GM21723 (cell line): ENCODE measurements around the gene PTS.

Source experiments
- ATAC-seq: cut with Tn5 transposase; IDR thresholded peaks from one replicate; pipeline ENCODE4 v1.9.1; 2021; ENCODE audit warnings: mild to moderate bottlenecking, moderate library complexity; ENCODE audit not compliant: unreplicated experiment

PTS gene

DNA sequence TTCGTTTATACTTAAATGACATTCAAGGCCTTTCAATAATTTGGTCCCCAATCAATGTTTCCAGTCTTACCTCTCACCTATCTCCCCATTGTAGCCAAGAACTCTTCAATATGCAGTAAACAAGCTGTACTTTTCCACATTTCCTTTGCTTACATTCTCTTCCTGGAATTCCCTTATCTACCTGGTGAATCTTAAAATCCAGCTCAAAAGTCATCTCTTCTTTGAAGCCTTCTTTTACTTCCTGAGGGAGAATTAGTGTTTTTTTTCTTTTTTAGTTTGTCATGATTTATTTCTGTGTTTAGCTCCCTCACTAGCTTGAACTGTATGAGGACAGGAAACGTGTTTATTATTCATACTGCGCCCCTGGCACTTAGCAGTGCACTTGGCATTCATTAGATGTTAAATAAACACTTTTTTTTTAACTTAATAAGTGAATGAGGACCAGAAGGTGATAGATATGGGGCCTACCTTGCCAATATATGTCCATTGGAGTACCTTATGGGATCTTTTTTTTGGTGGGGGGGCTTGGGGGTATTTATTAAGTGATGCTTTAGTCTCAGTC lies 4.9 kb upstream of the PTS start:
- ATAC-seq = no peak

DNA sequence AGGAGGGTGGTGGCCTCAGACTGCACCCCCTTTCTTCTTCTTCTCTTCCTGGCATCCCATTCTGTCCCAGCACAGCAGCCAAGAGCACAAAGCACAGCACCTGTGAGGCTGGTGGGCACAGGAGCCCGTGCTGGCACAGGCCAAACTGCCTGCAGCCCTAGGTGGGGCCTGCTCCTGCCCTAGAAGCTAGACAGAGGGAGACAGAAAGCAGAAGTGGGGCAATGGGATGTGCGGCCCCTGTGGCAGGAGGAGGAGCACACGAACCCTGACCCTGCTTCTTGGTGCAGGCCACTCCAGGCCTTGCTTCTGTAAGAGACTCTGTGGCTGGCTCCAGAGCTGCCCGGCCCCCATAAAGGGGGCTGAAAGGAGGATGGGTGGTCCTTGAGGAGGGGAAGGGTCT lies 3.9 kb upstream of the PTS start:
- ATAC-seq = no peak

- no peak for ATAC-seq
These were observed 3.1 kb upstream of the PTS start for GRCh38 chr11:112223121-112223520.

DNA sequence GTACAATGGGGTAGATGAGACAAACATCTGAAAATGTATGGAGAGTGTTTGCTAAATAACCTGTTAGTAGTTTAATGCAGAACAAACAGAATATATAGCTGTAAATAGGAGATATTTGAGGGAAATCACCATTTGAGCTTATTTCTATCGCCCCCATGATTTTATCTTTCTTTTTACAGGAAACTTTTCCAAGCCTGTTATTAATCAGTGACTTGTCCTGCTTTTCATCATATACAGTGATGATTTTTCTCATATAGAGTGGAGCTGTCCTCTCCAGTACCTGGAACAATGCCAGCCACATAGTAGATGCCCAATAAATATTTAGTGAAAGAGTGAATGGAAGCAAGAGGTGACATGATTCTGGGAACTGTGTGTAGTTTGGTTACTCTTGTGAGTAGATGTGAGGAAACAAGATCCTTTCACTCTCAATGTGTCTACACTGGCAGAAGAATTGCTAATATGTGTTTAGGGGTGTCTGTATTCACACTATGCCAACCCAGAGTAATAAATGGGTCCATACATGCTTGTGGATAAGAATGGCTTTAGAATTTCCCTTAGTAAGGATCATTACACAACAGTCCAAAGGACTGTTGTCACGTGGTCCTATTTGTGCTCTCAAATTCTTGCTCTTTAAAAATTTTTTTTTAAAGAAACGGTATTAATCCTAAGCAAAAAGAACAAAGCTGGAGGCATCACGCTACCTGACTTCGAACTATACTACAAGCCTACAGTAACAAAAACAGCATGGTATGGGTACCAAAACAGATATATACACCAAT lies 2.3 kb upstream of the PTS start:
- ATAC-seq = no peak

DNA sequence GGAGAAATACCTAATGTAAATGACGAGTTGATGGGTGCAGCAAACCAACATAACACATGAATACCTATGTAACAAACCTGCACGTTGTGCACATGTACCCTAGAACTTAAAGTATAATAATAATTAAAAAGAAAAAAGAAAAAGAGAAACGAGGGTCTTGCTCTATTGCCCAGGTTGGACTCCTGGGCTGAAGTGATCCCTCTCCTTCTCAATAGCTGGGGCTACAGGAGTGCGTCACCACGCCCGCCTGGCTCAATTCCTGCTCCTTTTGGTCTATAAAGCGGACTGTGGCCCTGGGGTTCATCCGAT lies 521 bp upstream of the PTS start:
- no peak for ATAC-seq

- ATAC-seq = peak; percentile 53
These were observed 688 bp downstream of the PTS start for GRCh38 chr11:112226831-112227401.

DNA sequence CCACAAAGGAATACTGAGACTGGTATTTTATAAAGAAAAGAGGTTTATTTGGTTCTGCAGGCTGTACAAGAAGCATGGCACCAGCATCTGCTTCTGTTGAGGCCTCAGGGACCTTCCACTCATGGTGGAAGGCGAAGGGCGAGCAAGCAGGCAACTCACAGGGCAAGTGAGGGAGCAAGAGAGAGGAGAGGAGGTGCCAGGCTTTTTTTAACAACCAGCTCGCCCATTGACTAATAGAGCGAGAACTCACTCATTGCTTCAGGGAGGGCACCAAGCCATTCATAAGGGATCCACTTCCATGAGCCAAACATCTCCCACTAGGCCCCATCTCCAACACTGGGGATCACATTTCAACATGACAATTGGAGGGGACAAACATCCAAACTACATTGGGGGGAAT lies 1.2 kb downstream of the PTS start:
- no peak for ATAC-seq

- no peak for ATAC-seq
These were observed 2.5 kb downstream of the PTS start for GRCh38 chr11:112228706-112229105.

GRCh38 chr11:112229159-112229558 lies 2.9 kb downstream of the PTS start:
- ATAC-seq = no peak

DNA sequence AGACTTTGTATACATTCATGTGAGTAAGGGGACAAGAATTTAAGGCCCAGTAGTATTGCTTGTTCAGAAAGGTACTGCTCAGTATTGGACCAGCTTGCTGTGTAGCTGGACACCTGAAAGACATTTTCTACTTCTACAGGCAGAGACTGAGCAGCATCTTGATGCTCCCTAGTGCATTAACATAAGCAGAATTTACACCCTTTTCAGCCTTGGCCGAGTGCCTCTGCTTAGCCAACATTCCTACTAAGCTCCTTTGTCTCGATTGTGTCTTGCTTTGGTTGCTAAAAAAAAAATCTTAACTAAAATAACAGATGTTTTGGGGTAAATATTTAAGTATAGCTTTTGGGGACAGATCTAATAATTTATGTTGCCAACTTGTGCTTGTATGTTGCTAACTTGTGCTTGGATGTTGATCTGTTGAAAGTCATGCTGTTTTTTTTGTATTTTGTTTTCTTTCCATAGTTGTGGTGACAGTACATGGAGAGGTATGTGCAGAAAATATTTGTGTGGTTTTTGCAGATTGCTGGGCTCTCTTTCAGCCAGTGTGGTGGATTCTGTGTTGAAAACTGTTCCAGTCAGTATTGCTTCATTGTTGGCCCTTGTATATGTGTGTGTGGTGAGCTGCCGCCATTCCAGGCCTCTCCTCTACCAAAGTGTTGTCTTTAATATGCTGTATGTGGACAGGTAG lies 3.7 kb downstream of the PTS start:
- ATAC-seq = no peak

DNA sequence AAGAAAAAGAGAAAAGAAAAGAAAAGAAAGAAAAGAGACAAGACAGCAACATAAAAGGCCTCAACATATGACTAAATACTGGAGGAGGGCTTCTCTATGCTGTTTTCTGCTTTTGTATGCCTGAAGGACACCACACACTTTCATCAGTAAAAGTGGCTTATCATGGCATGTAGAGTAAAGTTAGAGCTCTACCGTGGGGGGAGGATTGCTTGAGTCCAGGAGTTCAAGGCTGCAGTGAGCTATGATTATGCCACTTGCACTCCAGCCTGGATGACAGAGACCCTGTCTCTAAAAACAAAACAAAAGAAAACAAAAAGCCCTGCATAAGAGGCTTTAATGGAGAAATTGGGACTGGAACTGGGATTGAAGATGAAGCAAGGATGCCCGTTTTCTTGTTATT lies 5.7 kb downstream of the PTS start:
- no peak for ATAC-seq

DNA sequence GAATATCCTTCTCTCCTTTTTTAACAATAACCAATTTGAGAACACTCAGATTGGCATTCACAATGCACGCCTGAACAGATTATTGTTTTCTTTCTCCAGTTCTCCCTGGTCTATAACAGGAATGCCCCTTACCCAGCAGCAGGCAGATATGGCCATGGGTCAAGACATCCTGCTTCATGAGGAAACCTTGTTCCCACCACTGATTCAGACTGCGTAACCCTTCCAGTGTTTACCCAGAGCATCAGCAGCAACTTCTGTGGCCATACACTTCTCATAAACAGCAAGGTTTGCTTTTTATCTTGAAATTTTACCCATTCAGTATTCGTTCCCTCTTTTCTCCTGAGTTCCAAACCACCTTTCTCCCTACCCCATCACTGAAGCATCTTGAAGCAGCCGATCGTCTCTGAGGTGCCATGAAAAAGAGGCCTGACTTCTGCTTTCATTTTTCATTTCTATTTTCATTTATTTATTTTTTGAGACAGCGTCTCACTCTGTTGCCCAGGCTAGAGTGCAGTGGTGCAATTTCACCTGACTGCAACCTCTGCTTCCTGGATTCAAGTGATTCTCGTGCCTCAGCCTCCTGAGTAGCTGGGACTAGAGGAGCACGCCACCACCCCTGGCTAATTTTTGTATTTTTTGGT lies 9.6 kb downstream of the PTS start:
- peak; percentile 78 for ATAC-seq

- ATAC-seq = no peak
These were observed 11.2 kb downstream of the PTS start for GRCh38 chr11:112237451-112237850.

DNA sequence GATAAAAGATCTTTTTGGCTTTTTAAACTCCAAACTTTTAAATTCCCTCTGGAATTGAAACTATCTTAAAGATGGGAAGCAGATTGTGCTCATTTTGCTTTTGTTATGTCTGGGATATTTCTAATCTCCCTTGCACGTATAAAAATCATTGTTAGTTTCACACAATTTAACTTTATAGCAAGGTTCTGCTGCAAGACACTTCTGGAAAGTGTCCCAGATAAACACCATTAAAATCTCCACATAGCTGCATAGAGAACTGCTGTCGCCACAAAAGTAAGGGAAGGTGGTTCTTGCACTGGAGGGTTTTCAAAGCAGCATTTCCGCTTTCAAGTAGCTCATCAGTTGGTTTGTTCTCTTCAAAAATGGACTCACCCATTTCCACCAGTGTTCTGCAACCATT lies 11.8 kb downstream of the PTS start:
- ATAC-seq = no peak

DNA sequence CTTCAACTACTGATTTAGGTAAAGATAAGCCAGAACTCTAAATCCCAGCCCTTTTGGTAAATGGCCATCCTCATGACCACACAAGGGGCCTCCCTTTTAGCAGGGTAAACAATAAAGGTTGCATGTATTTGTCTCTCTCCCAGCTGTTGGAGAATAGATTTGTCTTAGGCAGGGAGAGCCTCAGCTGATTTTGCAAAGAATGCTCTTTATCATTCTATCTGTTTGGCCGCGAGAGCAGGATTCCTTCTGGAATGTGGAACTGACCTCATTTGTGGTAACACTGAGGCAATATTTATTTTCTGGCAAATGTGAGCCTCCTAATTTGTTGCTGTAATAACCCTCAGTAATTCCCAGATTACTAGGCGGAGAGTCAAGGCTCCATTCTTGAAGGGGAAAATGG lies 15.3 kb downstream of the PTS start:
- no peak for ATAC-seq

GRCh38 chr11:112247201-112247600 lies 21.0 kb downstream of the PTS start:
- ATAC-seq = no peak

DNA sequence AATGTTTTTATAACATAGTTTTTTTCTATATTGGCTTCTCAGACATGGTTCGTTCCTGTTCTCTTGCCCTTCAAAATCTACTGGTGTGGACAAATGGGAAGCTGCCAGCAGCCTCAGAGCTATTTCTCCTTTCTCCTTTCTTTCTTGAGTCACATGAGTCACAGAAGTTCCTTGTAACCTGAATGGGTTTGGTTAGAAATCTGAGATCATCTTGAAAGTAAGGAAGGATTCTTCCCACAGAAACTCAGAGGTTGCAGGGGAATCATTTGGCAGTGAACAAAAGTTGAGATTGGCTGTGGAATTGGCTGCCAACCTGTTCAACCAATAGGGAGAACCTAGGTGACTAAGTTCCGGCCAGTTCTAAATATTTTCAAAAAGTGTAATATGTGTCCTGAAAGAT lies 22.0 kb downstream of the PTS start:
- ATAC-seq = no peak

DNA sequence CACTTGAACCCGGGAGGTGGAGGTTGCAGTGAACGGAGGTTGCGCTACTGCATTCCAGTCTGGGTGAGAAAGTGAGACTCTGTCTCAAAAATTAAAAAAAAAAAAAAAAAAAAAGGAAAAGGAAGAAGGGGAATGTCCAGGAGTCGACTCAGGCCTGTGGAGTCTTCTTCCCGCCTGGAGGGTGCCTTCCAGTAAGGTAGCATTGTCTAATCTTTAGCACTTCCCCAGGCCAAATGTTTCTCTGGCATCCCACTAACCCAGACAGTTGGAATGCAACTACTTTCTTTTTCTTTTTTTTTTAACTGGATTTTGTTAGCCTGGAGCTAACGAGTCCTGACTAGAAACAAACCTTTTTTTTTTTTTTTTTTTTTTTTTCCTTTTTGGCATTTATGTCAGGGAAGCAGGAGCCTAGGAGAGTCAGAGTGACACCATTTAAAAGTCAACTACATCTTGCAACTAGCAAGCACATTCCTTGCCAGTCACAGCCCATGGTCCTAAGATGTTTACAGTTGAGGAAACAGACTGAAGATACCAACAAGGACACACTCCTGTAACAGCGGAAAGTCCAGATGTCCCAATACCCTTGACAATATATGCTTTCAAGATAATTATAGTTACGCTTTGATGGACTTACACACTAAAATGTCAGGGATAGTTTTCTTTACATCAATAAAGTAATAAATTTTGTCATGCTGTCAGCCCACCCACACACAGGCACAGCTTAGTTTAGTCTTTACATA lies 23.8 kb downstream of the PTS start:
- ATAC-seq = no peak

- no peak for ATAC-seq
These were observed 27.5 kb downstream of the PTS start for GRCh38 chr11:112253605-112254242.

DNA sequence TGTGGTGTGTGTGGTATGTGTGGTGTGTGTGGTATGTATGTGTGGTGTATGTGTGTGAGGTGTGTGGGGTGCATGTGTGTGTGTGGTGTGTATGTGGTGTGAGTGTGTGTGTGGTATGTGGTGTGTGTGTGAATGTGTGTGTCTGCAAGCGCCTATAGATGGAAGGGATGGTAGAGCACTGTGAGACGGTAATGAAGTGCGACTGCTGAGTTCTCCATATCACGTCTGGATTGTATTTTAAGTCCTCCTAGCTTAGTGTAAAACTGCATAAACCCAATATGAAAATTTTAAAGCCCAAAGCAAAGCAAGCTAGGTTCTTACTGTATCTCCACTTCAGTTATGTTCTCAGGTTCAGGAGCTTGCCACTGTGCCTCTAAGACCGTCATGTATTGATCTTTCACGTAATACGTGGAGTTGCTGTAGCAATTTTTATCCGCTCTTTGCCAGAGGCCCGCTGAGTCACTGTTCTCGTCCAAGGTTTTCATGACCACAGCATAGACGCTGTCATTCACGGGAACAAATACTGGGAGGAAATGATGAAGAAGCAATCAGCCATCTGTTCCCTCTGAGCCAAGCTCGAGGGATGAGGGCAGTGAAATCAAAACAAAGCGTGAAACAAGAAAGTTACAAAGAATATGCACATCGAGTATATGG lies 29.0 kb downstream of the PTS start:
- ATAC-seq = no peak
